ENCODE data around the gene WDR19.
"Not testable (repeated sequence)": the region's sequence is repeated elsewhere in the genome, so short reads cannot be mapped to it uniquely, and the experiment has no call there.

WDR19 gene

GRCh38 chr4:39233783-39234182, 51.5 kb downstream of the WDR19 start:
- DNase-seq: no peak

- DNase-seq: no peak
Observed at GRCh38 chr4:39235021-39235420, 52.7 kb downstream of the WDR19 start.

GRCh38 chr4:39235696-39236095, 53.4 kb downstream of the WDR19 start:
- DNase-seq: no peak

GRCh38 chr4:39237179-39237578, 54.9 kb downstream of the WDR19 start:
- DNase-seq: no peak

- no peak for DNase-seq
Observed at GRCh38 chr4:39243462-39243861, 61.1 kb downstream of the WDR19 start.

GRCh38 chr4:39255266-39255665, 72.9 kb downstream of the WDR19 start:
- no peak for DNase-seq

- no peak for DNase-seq
Observed at GRCh38 chr4:39255871-39256270, 73.5 kb downstream of the WDR19 start.

GRCh38 chr4:39256436-39256835, 74.1 kb downstream of the WDR19 start:
- DNase-seq: no peak

- DNase-seq: no peak
Observed at GRCh38 chr4:39259571-39260330, 77.4 kb downstream of the WDR19 start.

- DNase-seq: peak; percentile 0
Observed at GRCh38 chr4:39263895-39264294, 81.6 kb downstream of the WDR19 start.

- DNase-seq: no peak
Observed at GRCh38 chr4:39274503-39274902, 92.2 kb downstream of the WDR19 start.

- DNase-seq: not testable (repeated sequence)
Observed at GRCh38 chr4:39277661-39278060, 95.3 kb downstream of the WDR19 start.

GRCh38 chr4:39278476-39278875, 96.1 kb downstream of the WDR19 start:
- DNase-seq: no peak

- no peak for DNase-seq
Observed at GRCh38 chr4:39279416-39279815, 97.1 kb downstream of the WDR19 start.

- DNase-seq: no peak
Observed at GRCh38 chr4:39280770-39281169, 98.4 kb downstream of the WDR19 start.

- no peak for DNase-seq
Observed at GRCh38 chr4:39285111-39285795, 102.9 kb downstream of the WDR19 start.

GRCh38 chr4:39285853-39286252, 103.5 kb downstream of the WDR19 start:
- no peak for DNase-seq

GRCh38 chr4:39286263-39286662, 103.9 kb downstream of the WDR19 start:
- no peak for DNase-seq

GRCh38 chr4:39287223-39287622, 104.9 kb downstream of the WDR19 start:
- no peak for DNase-seq

GRCh38 chr4:39291686-39292085, 109.4 kb downstream of the WDR19 start:
- DNase-seq: no peak

- not testable (repeated sequence) for DNase-seq
Observed at GRCh38 chr4:39292433-39292832, 110.1 kb downstream of the WDR19 start.

- no peak for DNase-seq
Observed at GRCh38 chr4:39295784-39296183, 113.5 kb downstream of the WDR19 start.

- DNase-seq: no peak
Observed at GRCh38 chr4:39302901-39303300, 120.6 kb downstream of the WDR19 start.

- no peak for DNase-seq
Observed at GRCh38 chr4:39303871-39304270, 121.5 kb downstream of the WDR19 start.

GRCh38 chr4:39304651-39305050, 122.3 kb downstream of the WDR19 start:
- no peak for DNase-seq

Data from NCI-H69 (cell line).